ENCODE measurements around the gene CUX1. TPM values are rescaled to one million over a fixed set of nuclear protein-coding genes. Genes with fewer than 3 reads are reported as not detected.

Gene CUX1
- total and polyA plus RNA-seq, 2 of the 13 experiments (the other 11 are each of a cell fraction or from before 2014, with no cell fraction given): 13.7 to 14.9 TPM

DNA sequence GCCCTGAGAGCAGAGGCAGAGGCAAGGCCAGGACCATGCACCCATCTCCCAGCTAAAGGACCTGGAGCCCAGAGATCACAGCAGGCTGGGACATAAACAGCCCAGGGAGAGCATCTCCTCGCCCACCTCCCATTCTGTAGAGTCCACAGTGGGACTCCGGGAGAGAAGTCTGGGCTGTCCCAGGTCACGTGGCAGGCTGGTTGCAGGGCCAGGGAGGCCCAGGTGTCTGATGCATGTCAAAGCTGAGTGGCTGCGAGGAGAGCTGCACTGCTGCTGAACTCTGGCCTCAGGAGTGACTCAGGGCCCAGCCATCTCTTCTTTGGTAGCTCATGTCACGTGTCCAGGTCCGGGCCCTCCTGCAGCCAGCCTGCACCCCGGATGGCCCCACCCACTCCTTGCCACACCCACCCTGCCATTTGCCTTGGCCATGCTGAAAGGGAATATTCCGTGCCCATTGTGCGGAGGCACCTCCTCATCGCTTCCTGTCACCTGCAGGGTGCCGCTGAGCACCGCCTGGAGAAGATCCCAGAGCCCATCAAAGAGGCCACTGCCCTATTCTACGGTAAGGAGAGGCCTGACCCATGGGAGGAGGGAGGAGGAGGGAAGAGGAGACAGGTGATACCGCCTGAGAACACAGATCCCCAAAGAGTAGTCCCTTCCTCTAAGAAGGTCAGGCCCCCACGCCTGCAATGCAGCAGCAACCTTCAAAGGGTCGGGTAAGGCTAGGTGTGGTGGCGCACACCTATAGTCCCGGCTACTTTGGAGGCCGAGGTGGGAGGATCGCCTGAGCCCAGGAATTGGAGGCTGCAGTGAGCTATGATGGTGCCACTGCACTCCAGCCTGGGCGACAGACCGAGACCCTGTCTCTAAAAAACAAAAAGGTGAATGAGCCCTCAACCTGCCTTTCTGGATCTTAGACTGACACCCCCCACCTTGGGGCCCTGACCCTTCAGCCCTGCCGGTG, 456.6 kb downstream of the CUX1 start (continued):
- no peak for TF ChIP-seq HCFC1 (IDR thresholded peaks at IDR 0.05; ENCODE audit: low read depth, low read length)
- no peak for TF ChIP-seq ZNF234 (CRISPR knock-in tag; conservative IDR thresholded peaks at IDR 0.05)
- TF ChIP-seq ZNF598 (CRISPR knock-in tag; IDR thresholded peaks at IDR 0.05; ENCODE audit: borderline replicate concordance): peak; percentile 30; the same call in 1 of the 2 replicates
- TF ChIP-seq NR2F6 (IDR thresholded peaks at IDR 0.05): peak; percentile 34; the same call in 1 of the 2 replicates
- TF ChIP-seq NR2F6 (CRISPR knock-in tag; IDR thresholded peaks at IDR 0.05): peak; percentile 66; the same call in 1 of the 2 replicates
- no peak for TF ChIP-seq NR3C1 (CRISPR knock-in tag; IDR thresholded peaks at IDR 0.05)
- TF ChIP-seq GATA4 (IDR thresholded peaks at IDR 0.05; ENCODE audit: borderline replicate concordance, low read depth): no peak
- TF ChIP-seq CEBPG (CRISPR knock-in tag; IDR thresholded peaks at IDR 0.05): 0 out of 2 replicates have a peak, but pooled peaks have one; percentile 8
- TF ChIP-seq ZNF224 (CRISPR knock-in tag; IDR thresholded peaks at IDR 0.05): no peak
- 0 out of 2 replicates have a peak, but pooled peaks have one; percentile 52 for TF ChIP-seq MXD4 (CRISPR knock-in tag; IDR thresholded peaks at IDR 0.05)
- TF ChIP-seq, protein P1, sequence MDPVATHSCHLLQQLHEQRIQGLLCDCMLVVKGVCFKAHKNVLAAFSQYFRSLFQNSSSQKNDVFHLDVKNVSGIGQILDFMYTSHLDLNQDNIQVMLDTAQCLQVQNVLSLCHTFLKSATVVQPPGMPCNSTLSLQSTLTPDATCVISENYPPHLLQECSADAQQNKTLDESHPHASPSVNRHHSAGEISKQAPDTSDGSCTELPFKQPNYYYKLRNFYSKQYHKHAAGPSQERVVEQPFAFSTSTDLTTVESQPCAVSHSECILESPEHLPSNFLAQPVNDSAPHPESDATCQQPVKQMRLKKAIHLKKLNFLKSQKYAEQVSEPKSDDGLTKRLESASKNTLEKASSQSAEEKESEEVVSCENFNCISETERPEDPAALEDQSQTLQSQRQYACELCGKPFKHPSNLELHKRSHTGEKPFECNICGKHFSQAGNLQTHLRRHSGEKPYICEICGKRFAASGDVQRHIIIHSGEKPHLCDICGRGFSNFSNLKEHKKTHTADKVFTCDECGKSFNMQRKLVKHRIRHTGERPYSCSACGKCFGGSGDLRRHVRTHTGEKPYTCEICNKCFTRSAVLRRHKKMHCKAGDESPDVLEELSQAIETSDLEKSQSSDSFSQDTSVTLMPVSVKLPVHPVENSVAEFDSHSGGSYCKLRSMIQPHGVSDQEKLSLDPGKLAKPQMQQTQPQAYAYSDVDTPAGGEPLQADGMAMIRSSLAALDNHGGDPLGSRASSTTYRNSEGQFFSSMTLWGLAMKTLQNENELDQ (CRISPR knock-in tag; IDR thresholded peaks at IDR 0.05; ENCODE audit: borderline replicate concordance): no peak
- no peak for TF ChIP-seq ZNF468 (CRISPR knock-in tag; IDR thresholded peaks at IDR 0.05)
- peak; percentile 78 for TF ChIP-seq FOSL1 (CRISPR knock-in tag; IDR thresholded peaks at IDR 0.05; ENCODE audit: borderline replicate concordance)
- TF ChIP-seq KDM3A (CRISPR knock-in tag; IDR thresholded peaks at IDR 0.05; ENCODE audit: low read depth): 0 out of 2 replicates have a peak, but pooled peaks have one; percentile 70
- TF ChIP-seq ZBTB37 (CRISPR knock-in tag; IDR thresholded peaks at IDR 0.05): no peak
- TF ChIP-seq, protein P2, sequence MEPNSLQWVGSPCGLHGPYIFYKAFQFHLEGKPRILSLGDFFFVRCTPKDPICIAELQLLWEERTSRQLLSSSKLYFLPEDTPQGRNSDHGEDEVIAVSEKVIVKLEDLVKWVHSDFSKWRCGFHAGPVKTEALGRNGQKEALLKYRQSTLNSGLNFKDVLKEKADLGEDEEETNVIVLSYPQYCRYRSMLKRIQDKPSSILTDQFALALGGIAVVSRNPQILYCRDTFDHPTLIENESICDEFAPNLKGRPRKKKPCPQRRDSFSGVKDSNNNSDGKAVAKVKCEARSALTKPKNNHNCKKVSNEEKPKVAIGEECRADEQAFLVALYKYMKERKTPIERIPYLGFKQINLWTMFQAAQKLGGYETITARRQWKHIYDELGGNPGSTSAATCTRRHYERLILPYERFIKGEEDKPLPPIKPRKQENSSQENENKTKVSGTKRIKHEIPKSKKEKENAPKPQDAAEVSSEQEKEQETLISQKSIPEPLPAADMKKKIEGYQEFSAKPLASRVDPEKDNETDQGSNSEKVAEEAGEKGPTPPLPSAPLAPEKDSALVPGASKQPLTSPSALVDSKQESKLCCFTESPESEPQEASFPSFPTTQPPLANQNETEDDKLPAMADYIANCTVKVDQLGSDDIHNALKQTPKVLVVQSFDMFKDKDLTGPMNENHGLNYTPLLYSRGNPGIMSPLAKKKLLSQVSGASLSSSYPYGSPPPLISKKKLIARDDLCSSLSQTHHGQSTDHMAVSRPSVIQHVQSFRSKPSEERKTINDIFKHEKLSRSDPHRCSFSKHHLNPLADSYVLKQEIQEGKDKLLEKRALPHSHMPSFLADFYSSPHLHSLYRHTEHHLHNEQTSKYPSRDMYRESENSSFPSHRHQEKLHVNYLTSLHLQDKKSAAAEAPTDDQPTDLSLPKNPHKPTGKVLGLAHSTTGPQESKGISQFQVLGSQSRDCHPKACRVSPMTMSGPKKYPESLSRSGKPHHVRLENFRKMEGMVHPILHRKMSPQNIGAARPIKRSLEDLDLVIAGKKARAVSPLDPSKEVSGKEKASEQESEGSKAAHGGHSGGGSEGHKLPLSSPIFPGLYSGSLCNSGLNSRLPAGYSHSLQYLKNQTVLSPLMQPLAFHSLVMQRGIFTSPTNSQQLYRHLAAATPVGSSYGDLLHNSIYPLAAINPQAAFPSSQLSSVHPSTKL (CRISPR knock-in tag; IDR thresholded peaks at IDR 0.05): peak; percentile 74
- TF ChIP-seq HIC2 (CRISPR knock-in tag; IDR thresholded peaks at IDR 0.05; ENCODE audit: low read depth): no peak
- 0 out of 2 replicates have a peak, but pooled peaks have one; percentile 81 for TF ChIP-seq ZSCAN31 (CRISPR knock-in tag; IDR thresholded peaks at IDR 0.05; ENCODE audit: low read depth)
- TF ChIP-seq ZSCAN20 (CRISPR knock-in tag; IDR thresholded peaks at IDR 0.05; ENCODE audit: borderline replicate concordance): no peak
